Peyer's patch (tissue), 4 donors: ENCODE results near the gene LZIC. TPM values are rescaled to one million over a fixed set of nuclear protein-coding genes. Genes with fewer than 3 reads are reported as not detected.

Experiments used
- DNase-seq, 3 donors: peaks; one replicate each; pipeline ENCODE4 v3.0.0-alpha.2; 2017 to 2019
- H3K27ac ChIP-seq, 4 donors: fragments of 200-600 bp; sonication (generic); one replicate each; pipeline ENCODE4 v1.5.1; 2016 to 2019
- H3K27me3 ChIP-seq, 2 donors: fragments of 200-600 bp; sonication (generic); one replicate each; pipeline ENCODE4 v1.5.1; 2019
- H3K36me3 ChIP-seq, 3 donors: fragments of 200-600 bp; sonication (generic); one replicate each; pipeline ENCODE4 v1.5.1; 2016 to 2019
- H3K4me1 ChIP-seq, 4 donors: fragments of 200-600 bp; sonication (generic); one replicate each; pipeline ENCODE4 v1.5.1; 2016 to 2019
- H3K4me3 ChIP-seq, 4 donors: fragments of 200-600 bp; sonication (generic); 1 replicate in 3 of 4; 2 replicates in 1 of 4; pipeline ENCODE4 v1.5.1; 2016 to 2019; ENCODE audit warnings: mild to moderate bottlenecking in 1 of 4
- H3K9me3 ChIP-seq, 4 donors: fragments of 200-600 bp; sonication (generic); one replicate each; pipeline ENCODE4 v1.5.1; 2016 to 2019; ENCODE audit warnings: mild to moderate bottlenecking in 1 of 4
- CTCF ChIP-seq, 6 experiments: fragments of 450-650 bp in 4 of 6; fragments of 200-600 bp in 2 of 6; sonication (generic) in 1 of 6; IDR thresholded peaks; one replicate each; pipeline ENCODE4 v1.5.1; 2017 to 2019; ENCODE audit warnings: antibody characterized with exemption in 6 of 6, mild to moderate bottlenecking in 3 of 6, moderate library complexity in 1 of 6
- POLR2A ChIP-seq, 2 donors: fragments of 450-650 bp; IDR thresholded peaks; one replicate each; pipeline ENCODE4 v1.5.1; 2017; ENCODE audit warnings: antibody characterized with exemption in 2 of 2, mild to moderate bottlenecking in 2 of 2, moderate library complexity in 2 of 2
- total RNA-seq, 4 donors: library from RNA; depleted of rRNA; stranded (reverse); fragments of >200 nt; gene quantifications; one replicate each; pipeline ENCODE4 v1.1.0, GENCODE V29; 2016

The LZIC gene
- total RNA-seq, 4 donors from 2014 or later = 20.2 to 38.8 (median 31.6) TPM

GRCh38 chr1:9886092-9886742 lies 57.0 kb downstream of the LZIC start:
- no peaks in the 10 kb centered on the region for H3K9me3 ChIP-seq
- TF ChIP-seq CTCF (IDR thresholded peaks at IDR 0.05) (no peak), POLR2A (IDR thresholded peaks at IDR 0.05) (no peak)
- H3K4me3 ChIP-seq = no peak overlapping the region
- no peak for DNase-seq
- no peaks in the 10 kb centered on the region for H3K27me3 ChIP-seq
- H3K27ac ChIP-seq = no peak overlapping the region
- H3K36me3 ChIP-seq = no peaks in the 10 kb centered on the region
- H3K4me1 ChIP-seq = peaks cover 0 to 11% (median 0%) of the 10 kb centered on the region in 4 donors

DNA sequence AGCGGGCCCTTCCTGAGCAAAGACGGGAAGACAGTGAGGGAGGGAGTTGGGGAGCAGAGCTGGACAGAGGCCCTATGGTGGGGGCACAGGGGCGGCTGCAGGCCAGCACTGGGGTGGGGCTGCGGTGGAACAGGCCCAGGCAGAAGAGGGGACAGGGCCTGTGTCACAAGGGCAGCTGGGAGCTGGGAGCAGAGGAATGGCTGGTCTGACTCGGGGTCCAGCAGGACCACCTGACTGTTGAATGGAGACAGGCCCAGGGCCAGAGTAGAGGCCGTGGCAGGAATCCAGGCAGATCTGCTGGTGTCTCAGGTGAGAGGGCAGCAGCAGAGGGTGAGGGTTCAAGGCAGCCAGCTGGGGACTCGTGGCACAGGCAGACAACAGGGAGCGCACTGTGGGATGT lies 58.4 kb downstream of the LZIC start:
- Histone ChIP-seq H3K27ac (no peak overlapping the region), H3K27me3 (no peaks in the 10 kb centered on the region), H3K4me1 (peaks cover 0 to 2% (median 0%) of the 10 kb centered on the region in 4 donors), H3K36me3 (no peaks in the 10 kb centered on the region), H3K4me3 (no peak overlapping the region), H3K9me3 (no peaks in the 10 kb centered on the region)
- TF ChIP-seq CTCF (IDR thresholded peaks at IDR 0.05) = no peak
- no peak for TF ChIP-seq POLR2A (IDR thresholded peaks at IDR 0.05)
- DNase-seq = no peak

DNA sequence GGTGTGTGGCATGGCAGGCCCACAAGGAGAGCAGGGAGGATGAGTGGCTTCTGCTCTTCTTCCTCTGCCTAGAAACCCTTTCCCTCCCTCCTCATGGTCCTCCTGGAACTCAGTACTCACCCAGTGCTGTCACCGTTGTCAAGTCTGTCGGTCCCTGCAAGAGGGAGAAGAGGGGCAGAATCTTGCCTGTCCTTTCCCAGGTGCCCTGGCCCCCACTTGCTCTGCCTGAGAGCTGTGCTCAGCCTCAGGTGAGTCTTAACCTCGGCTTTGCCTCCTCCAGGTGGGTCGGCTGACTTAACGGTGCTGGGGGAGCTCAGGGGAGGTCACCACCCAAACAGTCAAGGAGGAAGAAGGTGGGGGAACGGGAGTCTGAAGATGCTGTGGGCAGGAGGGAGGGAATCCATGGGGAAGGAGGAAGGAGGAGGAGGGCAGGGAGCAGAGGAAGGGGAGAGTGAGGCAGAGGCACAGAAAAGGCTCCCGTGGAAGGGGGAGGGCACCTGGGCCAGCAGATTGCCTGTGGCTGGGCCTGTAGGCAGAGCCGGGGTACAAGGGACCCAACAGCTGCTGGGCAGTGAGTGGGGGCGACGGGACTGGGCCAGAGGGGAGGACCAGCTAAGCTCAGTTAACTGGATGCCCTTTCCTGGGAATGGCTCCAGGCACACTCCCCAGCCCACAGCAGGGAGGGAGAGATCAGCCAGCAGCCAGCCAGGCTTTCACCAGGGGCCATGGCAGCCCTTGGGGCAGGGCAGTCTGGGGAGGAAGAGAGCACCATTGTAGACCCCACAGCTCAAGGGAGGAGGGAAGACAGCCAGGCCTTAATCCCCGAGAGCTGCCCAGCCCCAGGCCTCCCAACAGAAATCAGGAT lies 59.4 kb downstream of the LZIC start:
- no peak for DNase-seq
- no peaks in the 10 kb centered on the region for H3K27me3 ChIP-seq
- H3K27ac ChIP-seq = no peak overlapping the region
- no peaks in the 10 kb centered on the region for H3K4me1 ChIP-seq
- no peaks in the 10 kb centered on the region for H3K9me3 ChIP-seq
- TF ChIP-seq POLR2A (IDR thresholded peaks at IDR 0.05) (no peak), CTCF (IDR thresholded peaks at IDR 0.05) (no peak)
- no peak overlapping the region for H3K4me3 ChIP-seq
- H3K36me3 ChIP-seq = no peaks in the 10 kb centered on the region

- no peak for DNase-seq
- no peak for TF ChIP-seq POLR2A (IDR thresholded peaks at IDR 0.05)
- no peak for TF ChIP-seq CTCF (IDR thresholded peaks at IDR 0.05)
- no peak overlapping the region for H3K27ac ChIP-seq
- H3K27me3 ChIP-seq = no peaks in the 10 kb centered on the region
- H3K9me3 ChIP-seq = no peaks in the 10 kb centered on the region
- no peaks in the 10 kb centered on the region for H3K36me3 ChIP-seq
- no peak overlapping the region for H3K4me3 ChIP-seq
- no peaks in the 10 kb centered on the region for H3K4me1 ChIP-seq
Measured at GRCh38 chr1:9882945-9883303, 60.3 kb downstream of the LZIC start.

DNA sequence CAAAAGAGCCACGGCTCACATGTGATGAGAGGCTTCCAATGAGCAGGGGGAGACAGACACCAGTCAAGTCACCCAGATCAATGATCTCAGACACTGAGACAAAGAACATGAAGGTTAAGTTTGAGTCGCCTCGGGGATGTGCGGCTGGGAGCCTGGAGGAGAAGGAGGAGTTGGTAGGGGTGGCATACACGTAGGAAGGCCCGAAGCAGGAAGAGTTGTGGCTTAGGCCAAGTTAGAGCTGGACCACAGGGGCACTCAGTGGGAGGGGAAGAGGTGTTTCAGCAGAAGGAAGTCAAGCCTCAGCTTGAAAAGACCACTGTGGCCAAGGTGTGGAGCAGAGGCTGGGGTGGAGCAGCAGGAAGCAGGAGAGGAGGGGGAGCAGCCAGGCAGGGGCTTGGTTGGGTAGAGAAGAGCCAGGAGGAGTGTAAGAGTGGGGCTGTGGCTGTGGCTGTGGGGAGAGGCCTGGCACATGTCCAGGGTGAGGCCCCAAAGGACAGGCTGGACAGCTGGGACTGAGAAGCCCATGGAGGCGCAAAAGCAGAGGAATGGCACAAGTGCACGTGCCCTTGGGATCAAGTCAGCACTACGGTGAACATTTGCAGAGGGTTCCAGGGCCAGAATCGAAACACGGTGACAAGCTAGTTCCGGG lies 60.8 kb downstream of the LZIC start:
- H3K4me3 ChIP-seq = no peak overlapping the region
- TF ChIP-seq CTCF (IDR thresholded peaks at IDR 0.05) (no peak), POLR2A (IDR thresholded peaks at IDR 0.05) (no peak)
- H3K9me3 ChIP-seq = no peaks in the 10 kb centered on the region
- peak overlapping the region in 1 of 4 donors; percentile 13 for H3K27ac ChIP-seq
- H3K36me3 ChIP-seq = no peaks in the 10 kb centered on the region
- H3K4me1 ChIP-seq = no peaks in the 10 kb centered on the region
- no peak for DNase-seq
- no peaks in the 10 kb centered on the region for H3K27me3 ChIP-seq
